Psoas muscle (tissue), 8 donors: ENCODE results near the gene SDK2. TPM values are rescaled to one million over a fixed set of nuclear protein-coding genes. Genes with fewer than 3 reads are reported as not detected.

Source experiments
- ATAC-seq, 4 donors: fragments of 200-7000 bp; cut with Tn5 transposase; one replicate each; pipeline ENCODE4 v1.9.1; 2020; ENCODE audit warnings: moderate library complexity in 3 of 4, mild to moderate bottlenecking in 2 of 4
- DNase-seq, 2 donors: peaks; one replicate each; pipeline ENCODE4 v3.0.0-alpha.2; 2020
- H3K27ac ChIP-seq: fragments of 200-600 bp; one replicate; pipeline ENCODE4 v1.8.0; 2022
- H3K27me3 ChIP-seq, 3 donors: fragments of 200-600 bp in 1 of 3; one replicate each; pipeline versions ENCODE4 v1.6.1 to v1.8.0; 2013 to 2022; ENCODE audit warnings: low read length in 2 of 3, mild to moderate bottlenecking in 2 of 3, moderate library complexity in 1 of 3; ENCODE audit not compliant: insufficient read depth in 3 of 3
- H3K36me3 ChIP-seq, 2 donors: fragments of 200-600 bp in 1 of 2; one replicate each; pipeline versions ENCODE4 v1.6.1 to v1.8.0; 2013 to 2022; ENCODE audit warnings: low read depth in 1 of 2, mild to moderate bottlenecking in 1 of 2, moderate library complexity in 1 of 2; ENCODE audit not compliant: insufficient read depth in 1 of 2
- H3K4me1 ChIP-seq: fragments of 200-600 bp; one replicate; pipeline ENCODE4 v1.8.0; 2022
- H3K4me3 ChIP-seq: fragments of 200-600 bp; one replicate; pipeline ENCODE4 v1.8.0; 2022; ENCODE audit warnings: mild to moderate bottlenecking
- H3K9me3 ChIP-seq: fragments of 200-600 bp; one replicate; pipeline ENCODE4 v1.8.0; 2022
- WGBS, 3 donors: extraction: QIAGEN DNeasy Blood & Tissue Kit; methylation state at CpG; one replicate each; pipeline versions ENCODE4 v1.1.6 to v1.1.7; 2013; 5-methylcytosine and 5-hydroxymethylcytosine counted together
- intact Hi-C, 2 donors: fragments of 100-400 bp; cut with DNase I; formaldehyde crosslinking; loops; one replicate each; pipeline versions ENCODE4 v1.11.0 to v1.14.2; 2022
- polyA plus RNA-seq, 3 donors: library from polyadenylated mRNA; stranded (reverse); fragments of 200-250 nt; gene quantifications; one replicate each; pipeline ENCODE4 v1.2.3, GENCODE V29; 2013
- total RNA-seq, 4 donors: library from RNA; stranded (reverse); fragmentation: NEBNext Ultra II Directional in 2 of 4; extraction: Animal tissue kit (Norgen Biotek cat#: 25700) in 2 of 4; gene quantifications; one replicate each; pipeline versions ENCODE4 v1.2.1 to v1.2.4, GENCODE V29; 2021 to 2023
- TF ChIP-seq, protein P1 (sequence below): fragments of 200-600 bp; IDR thresholded peaks from one replicate; pipeline ENCODE4 v1.8.0; 2022; ENCODE audit warnings: antibody characterized with exemption
- donor health status: healthy with polysubstance abuse.
- donor health status: DM: no; HTN: no; CAD: no; lungs with moderate emphysema.
- donor health status: Bipolar disorder and iron deficiency.
- donor health status: healthy.
- donor health status: DM: yes; HTN: yes; CAD: no.
- donor health status: DM: no; HTN: no; CAD: no.
- donor health status: DM: no; HTN: no; CAD: no.
- donor health status: DM: yes; HTN: yes; CAD: no.

SDK2 gene
- total and polyA plus RNA-seq, 7 donors, result 0.04 to 2.8 (median 0.24) TPM

GRCh38 chr17:73304438-73304837 lies 339.8 kb downstream of the SDK2 start:
- ATAC-seq (peak in 1 of 4 donors; percentile 9), DNase-seq (no peak)
- 44 to 51% (median 46%) methylated on average over 8 of the region's 8 CpGs for WGBS, 3 donors
- no peaks in the 10 kb centered on the region for H3K36me3 ChIP-seq
- no peaks in the 10 kb centered on the region for H3K27me3 ChIP-seq
- peak overlapping the region; percentile 60 for H3K4me3 ChIP-seq
- intact Hi-C loops, result no loop called here
- peak overlapping the region; percentile 87 for H3K27ac ChIP-seq
- no peaks in the 10 kb centered on the region for H3K9me3 ChIP-seq
- TF ChIP-seq, protein P1, sequence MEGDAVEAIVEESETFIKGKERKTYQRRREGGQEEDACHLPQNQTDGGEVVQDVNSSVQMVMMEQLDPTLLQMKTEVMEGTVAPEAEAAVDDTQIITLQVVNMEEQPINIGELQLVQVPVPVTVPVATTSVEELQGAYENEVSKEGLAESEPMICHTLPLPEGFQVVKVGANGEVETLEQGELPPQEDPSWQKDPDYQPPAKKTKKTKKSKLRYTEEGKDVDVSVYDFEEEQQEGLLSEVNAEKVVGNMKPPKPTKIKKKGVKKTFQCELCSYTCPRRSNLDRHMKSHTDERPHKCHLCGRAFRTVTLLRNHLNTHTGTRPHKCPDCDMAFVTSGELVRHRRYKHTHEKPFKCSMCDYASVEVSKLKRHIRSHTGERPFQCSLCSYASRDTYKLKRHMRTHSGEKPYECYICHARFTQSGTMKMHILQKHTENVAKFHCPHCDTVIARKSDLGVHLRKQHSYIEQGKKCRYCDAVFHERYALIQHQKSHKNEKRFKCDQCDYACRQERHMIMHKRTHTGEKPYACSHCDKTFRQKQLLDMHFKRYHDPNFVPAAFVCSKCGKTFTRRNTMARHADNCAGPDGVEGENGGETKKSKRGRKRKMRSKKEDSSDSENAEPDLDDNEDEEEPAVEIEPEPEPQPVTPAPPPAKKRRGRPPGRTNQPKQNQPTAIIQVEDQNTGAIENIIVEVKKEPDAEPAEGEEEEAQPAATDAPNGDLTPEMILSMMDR, result no peak
- peaks cover 39% of the 10 kb centered on the region for H3K4me1 ChIP-seq

GRCh38 chr17:73302189-73302588 lies 342.1 kb downstream of the SDK2 start:
- Histone ChIP-seq H3K4me3 (no peak overlapping the region), H3K36me3 (no peaks in the 10 kb centered on the region), H3K27ac (no peak overlapping the region), H3K27me3 (no peaks in the 10 kb centered on the region), H3K9me3 (no peaks in the 10 kb centered on the region), H3K4me1 (peaks cover 48% of the 10 kb centered on the region)
- ATAC-seq (no peak), DNase-seq (no peak)
- 32 to 50% (median 33%) methylated on average over 3 of the region's 3 CpGs for WGBS, 3 donors
- TF ChIP-seq, protein P1, result no peak
- intact Hi-C loops, result no loop called here

DNA sequence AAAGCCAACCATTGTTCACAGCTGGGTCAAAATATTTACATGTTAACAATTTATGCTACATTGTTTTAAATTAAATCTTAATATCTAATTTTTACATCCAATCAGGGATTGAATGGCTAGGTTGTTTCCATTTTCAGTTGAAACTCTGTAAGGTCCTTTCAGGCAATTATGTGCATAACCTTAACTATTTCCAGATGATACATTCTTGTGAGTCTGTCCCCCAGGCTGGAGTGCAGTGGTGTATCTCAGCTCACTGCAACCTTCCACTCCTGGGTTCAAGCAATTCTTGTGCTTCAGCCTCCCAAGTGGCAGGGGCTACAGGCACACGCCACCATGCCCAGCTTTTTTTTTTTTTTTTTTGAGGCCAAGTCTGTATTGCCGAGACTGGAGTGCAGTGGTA lies 342.9 kb downstream of the SDK2 start:
- no peak overlapping the region for H3K27ac ChIP-seq
- H3K27me3 ChIP-seq, result no peaks in the 10 kb centered on the region
- no peak for ATAC-seq
- no peak overlapping the region for H3K4me3 ChIP-seq
- H3K36me3 ChIP-seq, result no peaks in the 10 kb centered on the region
- H3K9me3 ChIP-seq, result no peaks in the 10 kb centered on the region
- TF ChIP-seq, protein P1, result no peak
- intact Hi-C loops, result no loop called here
- DNase-seq, result no peak
- H3K4me1 ChIP-seq, result peaks cover 42% of the 10 kb centered on the region
- WGBS, 3 donors, result 83 to 94% (median 84%) methylated on average over 2 of the region's 2 CpGs

DNA sequence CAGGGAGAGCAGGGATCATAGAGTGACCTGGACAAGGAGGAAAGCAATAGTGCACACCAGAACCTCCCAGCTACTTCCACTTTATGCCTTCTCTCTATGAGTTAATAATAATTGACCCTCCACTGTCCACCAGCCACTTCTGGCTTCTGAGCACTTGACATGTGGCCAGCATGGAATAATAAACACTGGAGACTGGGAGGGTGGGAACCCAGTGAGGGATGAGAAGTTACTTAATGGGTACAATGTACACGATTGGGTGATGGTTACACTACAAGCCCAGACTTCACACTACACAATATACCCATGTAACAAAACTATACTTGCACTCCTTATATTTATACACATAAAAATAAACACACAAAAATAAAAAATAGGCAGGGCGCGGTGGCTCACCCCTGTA lies 343.9 kb downstream of the SDK2 start:
- DNase-seq, result no peak
- H3K4me3 ChIP-seq, result no peak overlapping the region
- TF ChIP-seq, protein P1, result no peak
- no peak overlapping the region for H3K27ac ChIP-seq
- H3K9me3 ChIP-seq, result no peaks in the 10 kb centered on the region
- H3K27me3 ChIP-seq, result no peaks in the 10 kb centered on the region
- 79 to 85% (median 83%) methylated on average over 3 of the region's 3 CpGs for WGBS, 3 donors
- ATAC-seq, result no peak
- intact Hi-C loops, result no loop called here
- H3K36me3 ChIP-seq, result no peaks in the 10 kb centered on the region
- peaks cover 32% of the 10 kb centered on the region for H3K4me1 ChIP-seq
